H9 (cell line): ENCODE results near the gene ZNF836. TPM values are rescaled to one million over a fixed set of nuclear protein-coding genes. Genes with fewer than 3 reads are reported as not detected.

Experiments
- DNase-seq: peaks from one replicate; pipeline ENCODE4 v3.0.0-alpha.2; 2017
- H2AFZ ChIP-seq: one replicate; pipeline ENCODE4 v1.6.1; 2013; ENCODE audit warnings: mild to moderate bottlenecking, low read length, control low read depth, moderate library complexity
- H2AK5ac ChIP-seq: 2 replicates; pipeline ENCODE4 v1.6.1; 2013; ENCODE audit warnings: low read length, control low read depth, mixed read lengths; ENCODE audit not compliant: insufficient read length
- H2BK120ac ChIP-seq: one replicate; pipeline ENCODE4 v1.6.1; 2013; ENCODE audit warnings: low read depth, mild to moderate bottlenecking, low read length, control low read depth, inconsistent platforms; ENCODE audit not compliant: poor library complexity, severe bottlenecking
- H2BK12ac ChIP-seq: 2 replicates; pipeline ENCODE4 v1.6.1; 2013; ENCODE audit warnings: low read length, control low read depth, mixed read lengths, low read depth; ENCODE audit not compliant: insufficient read length
- H2BK15ac ChIP-seq: 2 replicates; pipeline ENCODE4 v1.6.1; 2013; ENCODE audit warnings: low read depth, low read length, control low read depth
- H2BK20ac ChIP-seq: one replicate; pipeline ENCODE4 v1.6.1; 2013; ENCODE audit warnings: low read depth, mild to moderate bottlenecking, low read length, control low read depth, inconsistent platforms; ENCODE audit not compliant: poor library complexity, severe bottlenecking
- H2BK5ac ChIP-seq: 2 replicates; pipeline ENCODE4 v1.6.1; 2013; ENCODE audit warnings: low read length, control low read depth, mixed read lengths; ENCODE audit not compliant: insufficient read length
- H3K14ac ChIP-seq: 2 replicates; pipeline ENCODE4 v1.6.1; 2013; ENCODE audit warnings: low read length, control low read depth; ENCODE audit not compliant: insufficient read depth
- H3K18ac ChIP-seq: 2 replicates; pipeline ENCODE4 v1.6.1; 2013; ENCODE audit warnings: low read depth, mild to moderate bottlenecking, mixed read lengths, low read length, control low read depth; ENCODE audit not compliant: insufficient read length
- H3K23ac ChIP-seq: 2 replicates; pipeline ENCODE4 v1.6.1; 2013; ENCODE audit warnings: low read length, control low read depth, mixed read lengths, low read depth; ENCODE audit not compliant: insufficient read length
- H3K23me2 ChIP-seq: 2 replicates; pipeline ENCODE4 v1.6.1; 2013; ENCODE audit warnings: low read depth, mild to moderate bottlenecking, mixed read lengths, low read length, control low read depth; ENCODE audit not compliant: insufficient read length, poor library complexity, severe bottlenecking
- H3K27ac ChIP-seq: 2 replicates; pipeline ENCODE4 v1.5.1; 2013; ENCODE audit warnings: low read length, control low read depth, mixed read lengths, low read depth; ENCODE audit not compliant: insufficient read length
- H3K27me3 ChIP-seq: 2 replicates; pipeline ENCODE4 v1.6.1; 2013; ENCODE audit warnings: low read length, control low read depth, inconsistent platforms; ENCODE audit not compliant: insufficient read depth
- H3K4ac ChIP-seq: 2 replicates; pipeline ENCODE4 v1.6.1; 2013; ENCODE audit warnings: low read depth, mild to moderate bottlenecking, control low read depth, inconsistent platforms, low read length, moderate library complexity
- H3K4me1 ChIP-seq: 2 replicates; pipeline ENCODE4 v1.6.1; 2013; ENCODE audit warnings: low read length, control low read depth, inconsistent platforms; ENCODE audit not compliant: insufficient read depth
- H3K4me2 ChIP-seq: 2 replicates; pipeline ENCODE4 v1.6.1; 2013; ENCODE audit warnings: low read length, control low read depth, mixed read lengths; ENCODE audit not compliant: insufficient read length, insufficient read depth
- H3K56ac ChIP-seq: 2 replicates; pipeline ENCODE4 v1.6.1; 2013; ENCODE audit warnings: low read depth, mild to moderate bottlenecking, mixed read lengths, low read length, control low read depth; ENCODE audit not compliant: insufficient read length
- H3K79me1 ChIP-seq: 2 replicates; pipeline ENCODE4 v1.6.1; 2013; ENCODE audit warnings: low read depth, mild to moderate bottlenecking, moderate library complexity, low read length, control low read depth, inconsistent platforms; ENCODE audit not compliant: insufficient read depth, poor library complexity, severe bottlenecking
- H3K79me2 ChIP-seq: 2 replicates; pipeline ENCODE4 v1.6.1; 2013; ENCODE audit warnings: low read length, control low read depth, inconsistent platforms; ENCODE audit not compliant: insufficient read depth
- H3K9ac ChIP-seq: 2 replicates; pipeline ENCODE4 v1.6.1; 2013; ENCODE audit warnings: low read length, control low read depth, mixed read lengths; ENCODE audit not compliant: insufficient read length; ENCODE audit errors: extremely low read depth
- H3K9me3 ChIP-seq: one replicate; pipeline ENCODE4 v1.6.1; 2013; ENCODE audit warnings: low read depth, low read length, inconsistent platforms; ENCODE audit not compliant: control insufficient read depth
- H3T11ph ChIP-seq: one replicate; pipeline ENCODE4 v1.6.1; 2013; ENCODE audit warnings: mild to moderate bottlenecking, low read length, control low read depth, inconsistent platforms
- H4K20me1 ChIP-seq: one replicate; pipeline ENCODE4 v1.6.1; 2013; ENCODE audit not compliant: control insufficient read depth, insufficient read length, insufficient read depth
- H4K5ac ChIP-seq: 2 replicates; pipeline ENCODE4 v1.6.1; 2013; ENCODE audit warnings: low read depth, mild to moderate bottlenecking, mixed read lengths, low read length, control low read depth; ENCODE audit not compliant: insufficient read length
- H4K8ac ChIP-seq: replicated peaks from 2 replicates; pipeline ENCODE4 v1.6.1; 2013; ENCODE audit warnings: low read length, control low read depth, mixed read lengths, low read depth; ENCODE audit not compliant: insufficient read length
- H4K91ac ChIP-seq: 2 replicates; pipeline ENCODE4 v1.6.1; 2013; ENCODE audit warnings: low read depth, mild to moderate bottlenecking, moderate library complexity, mixed read lengths, low read length, control low read depth; ENCODE audit not compliant: insufficient read length
- H3K27ac Mint-ChIP-seq, 3 experiments: 2 replicates in 2 of 3; 3 replicates in 1 of 3; pipeline ENCODE4 v1.8.0; 2020 to 2021; ENCODE audit warnings: mixed read lengths in 3 of 3, mild to moderate bottlenecking in 1 of 3, moderate library complexity in 1 of 3
- H3K27me3 Mint-ChIP-seq: 2 replicates; pipeline ENCODE4 v1.8.0; 2021; ENCODE audit warnings: low read depth, mild to moderate bottlenecking, moderate library complexity, mixed read lengths
- H3K36me3 Mint-ChIP-seq, 3 experiments: 2 replicates in 2 of 3; 3 replicates in 1 of 3; pipeline ENCODE4 v1.8.0; 2020 to 2021; ENCODE audit warnings: low read depth in 3 of 3, mixed read lengths in 3 of 3; ENCODE audit not compliant: insufficient read depth in 1 of 3
- H3K4me1 Mint-ChIP-seq, 2 experiments: 2 replicates each; pipeline ENCODE4 v1.8.0; 2020; ENCODE audit warnings: mixed read lengths in 2 of 2
- H3K4me3 Mint-ChIP-seq, 2 experiments: 2 replicates in 1 of 2; 3 replicates in 1 of 2; pipeline ENCODE4 v1.8.0; 2020 to 2021; ENCODE audit warnings: mild to moderate bottlenecking in 2 of 2, mixed read lengths in 2 of 2, moderate library complexity in 1 of 2
- H3K9me3 Mint-ChIP-seq, 2 experiments: 2 replicates in 1 of 2; 3 replicates in 1 of 2; pipeline ENCODE4 v1.8.0; 2020; ENCODE audit warnings: mild to moderate bottlenecking in 2 of 2, mixed read lengths in 2 of 2, moderate library complexity in 1 of 2
- WGBS: extraction: QIAGEN DNeasy Blood & Tissue Kit; methylation state at CpG from one replicate; pipeline ENCODE4 v1.1.7; 2013; ENCODE audit warnings: missing lambda C conversion rate, low lambda C conversion rate, mixed read lengths; ENCODE audit not compliant: insufficient read length; ENCODE audit errors: extremely low coverage; 5-methylcytosine and 5-hydroxymethylcytosine counted together
- total RNA-seq: library from RNA; stranded (reverse); gene quantifications from 2 replicates; pipeline ENCODE4 v1.2.1, GENCODE V29; 2021
- TF ChIP-seq, protein P1 (sequence below): fragments of 200-600 bp; sonication (generic); conservative IDR thresholded peaks from 3 replicates; pipeline ENCODE4 v1.8.0; 2021; ENCODE audit warnings: antibody characterized with exemption, mild to moderate bottlenecking

The ZNF836 gene
- total RNA-seq, 1 experiment from 2014 or later = 17.4 TPM

DNA sequence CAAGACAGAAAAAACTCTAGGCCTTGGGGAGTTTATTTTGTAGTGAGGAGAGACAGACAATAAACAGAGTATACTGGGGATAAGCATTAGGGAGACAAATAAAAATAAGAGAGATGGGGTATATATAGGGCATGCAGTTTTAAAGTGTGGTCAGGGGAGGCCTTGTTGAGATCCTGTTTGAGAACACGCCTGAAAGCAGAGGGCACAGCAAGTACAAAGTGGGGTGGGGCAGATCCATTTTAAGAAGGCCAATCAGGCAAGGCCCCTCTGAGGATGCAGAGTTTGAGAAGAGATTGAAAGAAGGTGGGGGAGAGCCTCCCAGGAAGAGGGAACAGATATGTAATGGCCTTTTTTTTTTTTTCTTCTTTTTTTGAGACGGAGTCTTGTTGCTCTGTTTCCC, 20.5 kb upstream of the ZNF836 start:
- Histone ChIP-seq H3K18ac (no peak overlapping the region), H4K20me1 (no peaks in the 10 kb centered on the region), H2BK12ac (no peak overlapping the region), H3K14ac (no peak overlapping the region), H2BK15ac (no peak overlapping the region), H3K4me2 (no peak overlapping the region), H3K9ac (no peak overlapping the region), H2AFZ (no peak overlapping the region), H3T11ph (no peak overlapping the region), H3K79me2 (peaks cover 42% of the 10 kb centered on the region), H3K79me1 (peaks cover 7% of the 10 kb centered on the region), H3K56ac (no peak overlapping the region), H3K27me3 (no peaks in the 10 kb centered on the region), H3K23me2 (no peaks in the 10 kb centered on the region), H3K9me3 (no peaks in the 10 kb centered on the region), H2BK20ac (no peak overlapping the region), H2BK5ac (no peak overlapping the region), H4K5ac (no peak overlapping the region), H3K27ac (no peak overlapping the region), H2AK5ac (no peak overlapping the region), H3K4ac (no peak overlapping the region), H4K8ac (no peak overlapping the region), H3K23ac (no peak overlapping the region), H4K91ac (no peak overlapping the region), H3K4me1 (peaks cover 7% of the 10 kb centered on the region; the same call in 1 of the 2 replicates), H2BK120ac (no peak overlapping the region)
- no peak for DNase-seq
- no peaks in the 10 kb centered on the region for H3K9me3 Mint-ChIP-seq
- H3K36me3 Mint-ChIP-seq = peaks cover 24 to 49% (median 49%) of the 10 kb centered on the region in 3 experiments
- peak overlapping the region; percentile 96 to 99 for H3K4me3 Mint-ChIP-seq
- WGBS = no CpG with 5 or more reads among the region's 2 CpGs
- H3K4me1 Mint-ChIP-seq = peaks cover 37 to 42% of the 10 kb centered on the region in 2 experiments
- TF ChIP-seq, protein P1, sequence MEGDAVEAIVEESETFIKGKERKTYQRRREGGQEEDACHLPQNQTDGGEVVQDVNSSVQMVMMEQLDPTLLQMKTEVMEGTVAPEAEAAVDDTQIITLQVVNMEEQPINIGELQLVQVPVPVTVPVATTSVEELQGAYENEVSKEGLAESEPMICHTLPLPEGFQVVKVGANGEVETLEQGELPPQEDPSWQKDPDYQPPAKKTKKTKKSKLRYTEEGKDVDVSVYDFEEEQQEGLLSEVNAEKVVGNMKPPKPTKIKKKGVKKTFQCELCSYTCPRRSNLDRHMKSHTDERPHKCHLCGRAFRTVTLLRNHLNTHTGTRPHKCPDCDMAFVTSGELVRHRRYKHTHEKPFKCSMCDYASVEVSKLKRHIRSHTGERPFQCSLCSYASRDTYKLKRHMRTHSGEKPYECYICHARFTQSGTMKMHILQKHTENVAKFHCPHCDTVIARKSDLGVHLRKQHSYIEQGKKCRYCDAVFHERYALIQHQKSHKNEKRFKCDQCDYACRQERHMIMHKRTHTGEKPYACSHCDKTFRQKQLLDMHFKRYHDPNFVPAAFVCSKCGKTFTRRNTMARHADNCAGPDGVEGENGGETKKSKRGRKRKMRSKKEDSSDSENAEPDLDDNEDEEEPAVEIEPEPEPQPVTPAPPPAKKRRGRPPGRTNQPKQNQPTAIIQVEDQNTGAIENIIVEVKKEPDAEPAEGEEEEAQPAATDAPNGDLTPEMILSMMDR = no peak
- no peaks in the 10 kb centered on the region for H3K27me3 Mint-ChIP-seq
- H3K27ac Mint-ChIP-seq = peak overlapping the region in 2 of 3 experiments; percentile 7 to 30; a peak in 2 of 7 replicates
